HepG2 (cell line): ENCODE data around the gene NKX2-2. TPM values are rescaled to one million over a fixed set of nuclear protein-coding genes. Genes with fewer than 3 reads are reported as not detected.

ENCODE experiments used
- BORCS8-MEF2B ChIP-seq: sonication (generic); formaldehyde crosslinking; IDR thresholded peaks from 2 replicates; pipeline ENCODE4 v1.8.0; 2022; ENCODE audit warnings: mild to moderate bottlenecking, missing genetic modification reagents
- CENPT ChIP-seq: sonication (generic); formaldehyde crosslinking; IDR thresholded peaks from 2 replicates; pipeline ENCODE4 v1.8.0; 2022; ENCODE audit warnings: low read depth, mild to moderate bottlenecking, moderate library complexity, missing genetic modification reagents
- CSRNP2 ChIP-seq: sonication (generic); formaldehyde crosslinking; conservative IDR thresholded peaks from 2 replicates; pipeline ENCODE4 v1.8.0; 2022; ENCODE audit warnings: low read depth, missing genetic modification reagents
- FOSL1 ChIP-seq: sonication (generic); formaldehyde crosslinking; IDR thresholded peaks from 2 replicates; pipeline ENCODE4 v1.9.0; 2021; ENCODE audit warnings: missing genetic modification reagents, borderline replicate concordance
- FOXK2 ChIP-seq: fragments of 450-650 bp; IDR thresholded peaks from 2 replicates; pipeline ENCODE4 v1.6.1; 2016
- FOXM1 ChIP-seq: sonication (generic); formaldehyde crosslinking; IDR thresholded peaks from 2 replicates; pipeline ENCODE4 v1.5.0; 2020; ENCODE audit warnings: missing genetic modification reagents
- GATAD1 ChIP-seq: IDR thresholded peaks from 2 replicates; pipeline ENCODE4 v1.6.1; 2016; ENCODE audit warnings: missing genetic modification reagents, missing compliant biosample characterization
- HNRNPL ChIP-seq: fragments of 200-400 bp; formaldehyde crosslinking; IDR thresholded peaks from 2 replicates; pipeline ENCODE4 v1.6.1; 2017; ENCODE audit warnings: mild to moderate bottlenecking, low read depth, low read length
- KLF15 ChIP-seq: sonication (generic); formaldehyde crosslinking; IDR thresholded peaks from 2 replicates; pipeline ENCODE4 v1.8.1; 2023; ENCODE audit warnings: borderline replicate concordance, mild to moderate bottlenecking, inconsistent platforms, missing genetic modification reagents, mixed read lengths
- NFIB ChIP-seq: sonication (generic); formaldehyde crosslinking; IDR thresholded peaks from 2 replicates; pipeline ENCODE4 v1.9.0; 2021; ENCODE audit warnings: missing genetic modification reagents, mild to moderate bottlenecking, borderline replicate concordance
- NR3C1 ChIP-seq: sonication (generic); formaldehyde crosslinking; IDR thresholded peaks from 2 replicates; pipeline ENCODE4 v1.4.0; 2020; ENCODE audit warnings: missing genetic modification reagents
- SAFB2 ChIP-seq: sonication (generic); formaldehyde crosslinking; IDR thresholded peaks from 2 replicates; pipeline ENCODE4 v1.5.1; 2020; ENCODE audit warnings: missing genetic modification reagents, low read depth, mild to moderate bottlenecking, borderline replicate concordance
- SPEN ChIP-seq: sonication (generic); formaldehyde crosslinking; IDR thresholded peaks from 2 replicates; pipeline ENCODE4 v1.5.1; 2020; ENCODE audit warnings: low read depth, mild to moderate bottlenecking, missing genetic modification reagents
- SRSF1 ChIP-seq: fragments of 200-400 bp; formaldehyde crosslinking; optimal IDR thresholded peaks from 2 replicates; pipeline ENCODE3; 2017; ENCODE audit warnings: mild to moderate bottlenecking, low read depth, low read length, moderate library complexity
- WIZ ChIP-seq: sonication (generic); formaldehyde crosslinking; IDR thresholded peaks from 2 replicates; pipeline ENCODE4 v1.5.1; 2020; ENCODE audit warnings: mild to moderate bottlenecking, missing genetic modification reagents
- ZBTB3 ChIP-seq: sonication (generic); formaldehyde crosslinking; IDR thresholded peaks from 2 replicates; pipeline ENCODE4 v1.4.0; 2020; ENCODE audit warnings: low read depth, mild to moderate bottlenecking, moderate library complexity, missing genetic modification reagents, borderline replicate concordance
- ZBTB42 ChIP-seq: sonication (generic); formaldehyde crosslinking; IDR thresholded peaks from 2 replicates; pipeline ENCODE4 v1.5.0; 2020; ENCODE audit warnings: mild to moderate bottlenecking, missing genetic modification reagents
- ZNF207 ChIP-seq: fragments of 450-650 bp; IDR thresholded peaks from 2 replicates; pipeline ENCODE4 v1.6.1; 2016; ENCODE audit warnings: antibody characterized with exemption, borderline replicate concordance
- ZNF235 ChIP-seq: sonication (generic); formaldehyde crosslinking; IDR thresholded peaks from 2 replicates; pipeline ENCODE4 v1.8.1; 2023; ENCODE audit warnings: mild to moderate bottlenecking, missing genetic modification reagents, borderline replicate concordance
- ZNF512B ChIP-seq: sonication (generic); formaldehyde crosslinking; IDR thresholded peaks from 2 replicates; pipeline ENCODE4 v1.5.1; 2020; ENCODE audit warnings: missing genetic modification reagents, mild to moderate bottlenecking, borderline replicate concordance
- polyA plus RNA-seq, 8 experiments: library from polyadenylated mRNA; depleted of rRNA in 3 of 8; stranded (reverse) in 7 of 8; unstranded in 1 of 8; fragments of >200 nt; fragmentation: Illumina TruSeq in 4 of 8; extraction: Trizol in 4 of 8; gene quantifications; 2 replicates each; pipeline versions ENCODE4 v1.2.1 to v1.2.3, GENCODE V29; 2011 to 2016; ENCODE audit warnings: low read depth in 4 of 8, missing spikeins in 1 of 8, mixed read lengths in 1 of 8; ENCODE audit not compliant: insufficient read depth in 1 of 8
- total RNA-seq, 5 experiments: library from RNA; depleted of rRNA; stranded (reverse); fragments of >200 nt; fragmentation: Illumina TruSeq; extraction: Trizol; gene quantifications; 2 replicates each; pipeline ENCODE4 v1.2.3, GENCODE V29; 2016; ENCODE audit warnings: low read depth in 1 of 5
- TF ChIP-seq, protein P1 (sequence below): sonication (generic); formaldehyde crosslinking; conservative IDR thresholded peaks from 2 replicates; pipeline ENCODE4 v1.4.0; 2020; ENCODE audit warnings: missing genetic modification reagents

NKX2-2 gene
- total and polyA plus RNA-seq, 2 of the 13 experiments (the other 11 are each of a cell fraction or from before 2014, with no cell fraction given) = not detected

- 0 out of 2 replicates have a peak, but pooled peaks have one; percentile 15 for TF ChIP-seq NFIB (CRISPR knock-in tag)
- TF ChIP-seq BORCS8-MEF2B = no peak
- TF ChIP-seq ZBTB3 (CRISPR knock-in tag) = no peak
- no peak for TF ChIP-seq NR3C1
- TF ChIP-seq FOSL1 (CRISPR knock-in tag) = no peak
- peak; percentile 68; the same call in 1 of the 2 replicates for TF ChIP-seq ZNF512B (CRISPR knock-in tag)
- TF ChIP-seq, protein P1, sequence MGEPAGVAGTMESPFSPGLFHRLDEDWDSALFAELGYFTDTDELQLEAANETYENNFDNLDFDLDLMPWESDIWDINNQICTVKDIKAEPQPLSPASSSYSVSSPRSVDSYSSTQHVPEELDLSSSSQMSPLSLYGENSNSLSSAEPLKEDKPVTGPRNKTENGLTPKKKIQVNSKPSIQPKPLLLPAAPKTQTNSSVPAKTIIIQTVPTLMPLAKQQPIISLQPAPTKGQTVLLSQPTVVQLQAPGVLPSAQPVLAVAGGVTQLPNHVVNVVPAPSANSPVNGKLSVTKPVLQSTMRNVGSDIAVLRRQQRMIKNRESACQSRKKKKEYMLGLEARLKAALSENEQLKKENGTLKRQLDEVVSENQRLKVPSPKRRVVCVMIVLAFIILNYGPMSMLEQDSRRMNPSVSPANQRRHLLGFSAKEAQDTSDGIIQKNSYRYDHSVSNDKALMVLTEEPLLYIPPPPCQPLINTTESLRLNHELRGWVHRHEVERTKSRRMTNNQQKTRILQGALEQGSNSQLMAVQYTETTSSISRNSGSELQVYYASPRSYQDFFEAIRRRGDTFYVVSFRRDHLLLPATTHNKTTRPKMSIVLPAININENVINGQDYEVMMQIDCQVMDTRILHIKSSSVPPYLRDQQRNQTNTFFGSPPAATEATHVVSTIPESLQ = no peak
- TF ChIP-seq FOXM1 (CRISPR knock-in tag) = no peak
- TF ChIP-seq ZNF207 = no peak
- peak; percentile 26 for TF ChIP-seq SRSF1
- no peak for TF ChIP-seq WIZ
- TF ChIP-seq HNRNPL = 0 out of 2 replicates have a peak, but pooled peaks have one; percentile 57
- TF ChIP-seq ZBTB42 (CRISPR knock-in tag) = no peak
- TF ChIP-seq FOXK2 = no peak
- no peak for TF ChIP-seq KLF15 (CRISPR knock-in tag)
- TF ChIP-seq CSRNP2 (CRISPR knock-in tag) = no peak
- 0 out of 2 replicates have a peak, but pooled peaks have one; percentile 44 for TF ChIP-seq ZNF235 (CRISPR knock-in tag)
- no peak for TF ChIP-seq SAFB2 (CRISPR knock-in tag)
- TF ChIP-seq SPEN = no peak
- TF ChIP-seq CENPT = 0 out of 2 replicates have a peak, but pooled peaks have one; percentile 42
- TF ChIP-seq GATAD1 (CRISPR knock-in tag) = no peak
Measured at GRCh38 chr20:21511850-21512633, 1.8 kb downstream of the NKX2-2 start (continued).
